ENCODE measurements around the gene LMAN1L. TPM values are rescaled to one million over a fixed set of nuclear protein-coding genes. Genes with fewer than 3 reads are reported as not detected.

Gene LMAN1L
- total and polyA plus RNA-seq, 10 donors: 2.4 to 164 (median 81.2) TPM

DNA sequence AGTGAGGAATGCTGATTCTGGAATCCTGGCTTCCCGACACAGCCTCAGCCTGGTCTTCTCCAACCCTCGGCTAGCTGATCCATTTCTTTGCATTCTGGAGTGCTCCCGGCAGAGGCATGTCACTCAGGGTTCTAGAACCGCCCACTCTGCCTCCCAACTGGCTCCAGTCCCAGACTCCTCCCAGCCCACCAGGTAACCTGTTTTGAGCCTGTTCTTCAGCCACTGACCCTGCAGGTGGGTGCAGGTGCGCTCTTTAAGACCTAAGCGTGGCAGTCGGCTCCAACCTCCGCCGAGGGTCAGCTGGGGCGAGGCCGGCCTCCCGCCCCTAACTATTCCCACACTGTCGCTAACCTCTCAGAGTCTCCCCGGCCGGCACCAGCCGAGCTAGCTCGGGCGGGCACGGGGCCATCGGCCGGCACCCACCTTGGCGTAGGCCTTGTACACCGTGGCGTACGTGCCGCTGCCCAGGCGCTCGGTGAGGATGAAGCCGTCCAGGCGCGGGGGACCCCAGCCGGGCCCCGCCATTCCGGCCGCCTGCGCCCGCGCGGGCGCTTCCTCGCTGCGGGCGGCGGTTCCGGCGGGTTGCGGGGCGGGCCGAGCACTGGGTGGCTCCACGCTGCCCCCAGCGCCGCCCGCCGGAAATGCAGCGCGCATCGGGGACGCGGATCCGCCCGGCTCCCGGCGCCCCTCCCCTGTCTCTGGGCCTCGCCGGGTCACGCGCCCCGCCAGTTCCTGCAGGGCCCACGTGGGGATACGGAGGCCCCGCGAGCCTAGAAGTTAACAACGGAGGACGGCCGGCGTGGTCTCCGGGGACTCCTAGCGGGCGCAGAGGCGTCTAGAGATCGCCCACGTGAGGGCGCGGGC lies 30.2 kb downstream of the LMAN1L start, which contains the start of gene ULK3:
Gene ULK3, minus strand, starts transcription at position 576 of the 864 bp plus-strand sequence. Its CDS starts 51 bp downstream, at position 525.
- intact Hi-C loops (cut with DNase I; ENCODE audit: low total_unique reads): loop anchor here (5.0 kb wide), 2 partner anchors 59 to 61 kb away; partner anchors contain the start of gene CSK
- DNase-seq: peak; percentile 99
- 0 to 4% (median 1%) methylated on average over 14 to 84 of the region's 84 CpGs for WGBS, 5 donors
- TF ChIP-seq POLR2AphosphoS5 (IDR thresholded peaks at IDR 0.05) (peak; percentile 86 to 93 (median 87)), CTCF (IDR thresholded peaks at IDR 0.05 in 8 of 11, conservative IDR thresholded peaks at IDR 0.05 in 3 of 11) (peak; percentile 54 to 94 (median 81)), POLR2A (IDR thresholded peaks at IDR 0.05) (peak in 1 of 3 donors; percentile 44)
- no peaks in the 10 kb centered on the region for H3K9me3 ChIP-seq
- peak within 1 kb of the TSS; percentile 71 to 95 (median 89) for H3K4me3 ChIP-seq
- peak within 1 kb of the TSS; percentile 76 to 92 (median 88) for H3K27ac ChIP-seq
- peaks cover 16 to 61% (median 47%) of the 10 kb centered on the region in 6 donors for H3K4me1 ChIP-seq
- H3K27me3 ChIP-seq (replicated peaks in 1 of 7): no peaks in the 10 kb centered on the region
- peaks cover 2 to 81% (median 33%) of the 10 kb centered on the region in 6 donors for H3K36me3 ChIP-seq

DNA sequence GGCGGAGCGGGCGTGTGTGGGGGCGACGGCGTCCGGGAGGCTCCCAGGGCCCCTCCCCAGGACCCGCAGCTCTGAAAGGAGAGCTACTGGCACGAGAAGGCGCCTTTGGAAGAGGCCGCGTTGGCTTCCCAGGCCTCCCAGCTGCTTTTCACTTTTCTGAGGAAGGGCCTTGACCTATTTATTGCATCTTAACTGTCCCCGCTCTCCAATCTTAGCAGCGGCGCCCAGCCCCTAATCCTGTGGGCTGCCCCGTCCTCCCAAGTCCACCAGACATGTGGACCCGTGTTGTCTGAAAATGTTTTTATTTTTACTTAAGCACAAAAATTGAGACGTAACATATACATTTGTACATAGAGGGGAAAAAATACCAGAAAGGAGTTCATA lies 30.8 kb downstream of the LMAN1L start:
- TF ChIP-seq CTCF (IDR thresholded peaks at IDR 0.05 in 8 of 11, conservative IDR thresholded peaks at IDR 0.05 in 3 of 11) (peak in 6 of 11 experiments; percentile 4 to 41 (median 32)), POLR2AphosphoS5 (IDR thresholded peaks at IDR 0.05) (no peak)
- intact Hi-C loops (cut with DNase I; ENCODE audit: low total_unique reads): loop anchor here (5.0 kb wide), 2 partner anchors 59 to 61 kb away; partner anchors contain the start of gene CSK
- 16 to 32% (median 18%) methylated on average over 10 to 18 of the region's 18 CpGs for WGBS, 5 donors
- DNase-seq: no peak
- peak overlapping the region; percentile 76 to 92 (median 88) for H3K27ac ChIP-seq
- H3K27me3 ChIP-seq (replicated peaks in 1 of 7): no peaks in the 10 kb centered on the region
- H3K4me1 ChIP-seq: peaks cover 16 to 62% (median 47%) of the 10 kb centered on the region in 6 donors
- peaks cover 6 to 81% (median 35%) of the 10 kb centered on the region in 6 donors for H3K36me3 ChIP-seq
- H3K4me3 ChIP-seq: peak overlapping the region; percentile 27 to 95 (median 85)
- no peaks in the 10 kb centered on the region for H3K9me3 ChIP-seq

GRCh38 chr15:74843891-74844299 lies 31.3 kb downstream of the LMAN1L start:
- Histone ChIP-seq H3K9me3 (no peaks in the 10 kb centered on the region), H3K36me3 (peaks cover 6 to 81% (median 36%) of the 10 kb centered on the region in 6 donors), H3K4me3 (peak overlapping the region in 4 of 8 donors; percentile 76 to 95 (median 90)), H3K27me3 (replicated peaks in 1 of 7) (no peaks in the 10 kb centered on the region), H3K27ac (peak overlapping the region; percentile 76 to 92 (median 88)), H3K4me1 (peaks cover 16 to 62% (median 47%) of the 10 kb centered on the region in 6 donors)
- no peak for TF ChIP-seq CTCF (IDR thresholded peaks at IDR 0.05 in 8 of 11, conservative IDR thresholded peaks at IDR 0.05 in 3 of 11)
- no peak for TF ChIP-seq POLR2AphosphoS5 (IDR thresholded peaks at IDR 0.05)
- TF ChIP-seq POLR2A (IDR thresholded peaks at IDR 0.05): no peak
- intact Hi-C loops (cut with DNase I; ENCODE audit: low total_unique reads): loop anchor here (5.0 kb wide), 2 partner anchors 58 to 62 kb away; partner anchors contain the start of gene CSK
- DNase-seq: no peak
- WGBS, 5 donors: 46 to 66% (median 57%) methylated on average over 9 to 12 of the region's 12 CpGs
